Body of pancreas (tissue), 4 donors: ENCODE results near the gene GARNL3. TPM values are rescaled to one million over a fixed set of nuclear protein-coding genes. Genes with fewer than 3 reads are reported as not detected.

ENCODE experiments used
- ATAC-seq: fragments of 150-250 bp; one replicate; pipeline ENCODE4 v1.9.1; 2016
- DNase-seq, 4 donors: peaks; one replicate each; pipeline ENCODE4 v3.0.0-alpha.2; 2019
- H3K27ac ChIP-seq, 4 donors: fragments of 200-600 bp; sonication (generic); 1 replicate in 3 of 4; 2 replicates in 1 of 4; pipeline versions ENCODE4 v1.5.1 to v1.6.1; 2016 to 2019; ENCODE audit warnings: mild to moderate bottlenecking in 1 of 4, mixed read lengths in 1 of 4, moderate library complexity in 1 of 4
- H3K27me3 ChIP-seq, 2 donors: fragments of 200-600 bp; sonication (generic); one replicate each; pipeline ENCODE4 v1.6.0; 2016; ENCODE audit warnings: mild to moderate bottlenecking in 1 of 2
- H3K36me3 ChIP-seq, 2 donors: fragments of 200-600 bp; sonication (generic); replicated peaks in 1 of 2; 2 replicates each; pipeline ENCODE4 v1.5.1; 2016; ENCODE audit warnings: low read depth in 2 of 2; ENCODE audit not compliant: insufficient read depth in 1 of 2
- H3K4me1 ChIP-seq: fragments of 200-600 bp; sonication (generic); one replicate; pipeline ENCODE4 v1.6.0; 2016
- H3K4me3 ChIP-seq, 2 donors: fragments of 200-600 bp; sonication (generic); 1 replicate in 1 of 2; 2 replicates in 1 of 2; pipeline ENCODE4 v1.5.1; 2016 to 2019
- H3K9me3 ChIP-seq, 3 donors: fragments of 200-600 bp; sonication (generic); 1 replicate in 2 of 3; 2 replicates in 1 of 3; pipeline ENCODE4 v1.5.1; 2016
- CTCF ChIP-seq, 7 experiments: fragments of 450-650 bp in 4 of 7; fragments of 200-600 bp in 3 of 7; sonication (generic) in 3 of 7; IDR thresholded peaks; one replicate each; pipeline ENCODE4 v1.5.1; 2016 to 2019; ENCODE audit warnings: antibody characterized with exemption in 7 of 7
- POLR2A ChIP-seq, 3 donors: fragments of 450-650 bp; IDR thresholded peaks; one replicate each; pipeline ENCODE4 v1.6.1; 2016; ENCODE audit warnings: antibody characterized with exemption in 3 of 3, mild to moderate bottlenecking in 2 of 3
- WGBS, 2 donors: methylation state at CpG; one replicate each; pipeline ENCODE4 v1.1.5; 2017; 5-methylcytosine and 5-hydroxymethylcytosine counted together
- intact Hi-C: fragments of 100-400 bp; cut with DNase I; formaldehyde crosslinking; loops from one replicate; pipeline ENCODE4 v1.15.1; 2023
- total RNA-seq, 2 donors: library from RNA; depleted of rRNA; stranded (reverse); fragments of >200 nt; gene quantifications; one replicate each; pipeline ENCODE4 v1.1.0, GENCODE V29; 2016

GARNL3 gene
- total RNA-seq, 2 donors from 2014 or later = 5.9 to 23.6 TPM

- no peak for DNase-seq
- Histone ChIP-seq H3K27me3 (no peaks in the 10 kb centered on the region), H3K4me1 (no peaks in the 10 kb centered on the region), H3K36me3 (no peaks in the 10 kb centered on the region), H3K9me3 (no peaks in the 10 kb centered on the region), H3K4me3 (no peak overlapping the region), H3K27ac (no peak overlapping the region)
- no peak for ATAC-seq
- WGBS, 2 donors = 59 to 72% methylated on average over 2 of the region's 2 CpGs
- intact Hi-C loops = no loop called here
- TF ChIP-seq CTCF (IDR thresholded peaks at IDR 0.05) = no peak
- no peak for TF ChIP-seq POLR2A (IDR thresholded peaks at IDR 0.05)
These were observed 55.0 kb downstream of the GARNL3 start for GRCh38 chr9:127319366-127320114.

- Histone ChIP-seq H3K27ac (no peak overlapping the region), H3K4me1 (no peaks in the 10 kb centered on the region), H3K27me3 (no peaks in the 10 kb centered on the region), H3K36me3 (no peaks in the 10 kb centered on the region), H3K9me3 (no peaks in the 10 kb centered on the region), H3K4me3 (no peak overlapping the region)
- intact Hi-C loops = no loop called here
- ATAC-seq (no peak), DNase-seq (no peak)
- WGBS, 2 donors = 68 to 71% methylated on average over 2 of the region's 2 CpGs
- TF ChIP-seq CTCF (IDR thresholded peaks at IDR 0.05) (no peak), POLR2A (IDR thresholded peaks at IDR 0.05) (no peak)
These were observed 55.5 kb downstream of the GARNL3 start for GRCh38 chr9:127320115-127320378.

GRCh38 chr9:127323393-127323792, 58.8 kb downstream of the GARNL3 start:
- 74 to 98% methylated on average over 5 of the region's 5 CpGs for WGBS, 2 donors
- intact Hi-C loops = no loop called here
- no peak overlapping the region for H3K27ac ChIP-seq
- no peaks in the 10 kb centered on the region for H3K27me3 ChIP-seq
- H3K36me3 ChIP-seq = no peaks in the 10 kb centered on the region
- ATAC-seq = no peak
- no peaks in the 10 kb centered on the region for H3K4me1 ChIP-seq
- DNase-seq = no peak
- TF ChIP-seq CTCF (IDR thresholded peaks at IDR 0.05) (no peak), POLR2A (IDR thresholded peaks at IDR 0.05) (no peak)
- H3K4me3 ChIP-seq = no peak overlapping the region
- H3K9me3 ChIP-seq = no peaks in the 10 kb centered on the region

- no peaks in the 10 kb centered on the region for H3K9me3 ChIP-seq
- no peaks in the 10 kb centered on the region for H3K4me1 ChIP-seq
- WGBS, 2 donors = 49 to 54% methylated on average over 5 of the region's 5 CpGs
- ATAC-seq (no peak), DNase-seq (no peak)
- no peaks in the 10 kb centered on the region for H3K27me3 ChIP-seq
- no peaks in the 10 kb centered on the region for H3K36me3 ChIP-seq
- no peak overlapping the region for H3K27ac ChIP-seq
- intact Hi-C loops = no loop called here
- no peak overlapping the region for H3K4me3 ChIP-seq
- TF ChIP-seq CTCF (IDR thresholded peaks at IDR 0.05) (no peak), POLR2A (IDR thresholded peaks at IDR 0.05) (no peak)
These were observed 65.9 kb downstream of the GARNL3 start for GRCh38 chr9:127330501-127330900.
